ENCODE measurements around the gene AUH.
A peak's percentile ranks its signal among the peaks of the same experiment; 100 is the strongest.

The AUH gene

GRCh38 chr9:91164724-91165520 is 196.8 kb downstream of the AUH start:
- DNase-seq (ENCODE audit: low spot score): peak; percentile 73
